ENCODE measurements around the gene FADS1.

The FADS1 gene

DNA sequence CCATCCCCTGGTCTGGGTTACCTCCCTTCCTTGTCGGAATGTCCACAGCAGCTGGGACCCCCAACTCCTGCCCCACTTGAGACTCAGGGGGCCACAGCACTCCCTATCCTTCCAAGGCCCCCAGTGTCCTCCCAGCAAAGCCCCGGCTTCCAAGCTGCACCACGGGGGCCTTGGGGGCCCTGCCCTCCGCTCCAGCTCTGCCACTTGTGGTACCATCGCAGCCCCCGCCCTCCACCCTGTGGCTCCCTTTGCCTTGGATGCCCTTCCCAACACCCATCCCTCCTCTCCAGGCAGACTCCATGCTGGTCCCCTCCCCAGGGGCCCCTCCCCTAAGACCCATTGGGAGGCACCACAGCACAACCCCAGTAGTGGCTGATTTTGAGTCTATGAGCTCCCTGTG, 41.7 kb downstream of the FADS1 start:
- DNase-seq = no peak

DNA sequence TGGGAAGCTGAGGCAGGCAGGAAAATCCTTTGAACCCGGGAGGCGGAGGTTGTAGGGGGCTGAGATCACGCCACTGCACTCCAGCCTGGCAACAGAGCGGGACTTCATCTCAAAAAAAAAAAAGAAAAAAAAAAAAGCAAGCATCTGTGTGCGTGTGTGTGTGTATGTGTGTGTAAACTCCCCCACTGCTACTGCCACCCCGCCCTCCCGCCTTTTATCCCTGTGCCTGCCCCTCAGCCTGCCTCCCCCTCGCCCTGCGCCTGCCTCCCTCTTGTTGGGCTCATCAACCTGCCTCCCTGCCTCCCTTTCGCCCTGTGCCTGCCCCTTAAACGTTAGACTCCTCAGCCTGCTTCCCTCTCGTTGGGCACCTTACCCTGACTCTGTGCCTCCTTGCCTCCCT, 42.4 kb downstream of the FADS1 start:
- DNase-seq = no peak

DNA sequence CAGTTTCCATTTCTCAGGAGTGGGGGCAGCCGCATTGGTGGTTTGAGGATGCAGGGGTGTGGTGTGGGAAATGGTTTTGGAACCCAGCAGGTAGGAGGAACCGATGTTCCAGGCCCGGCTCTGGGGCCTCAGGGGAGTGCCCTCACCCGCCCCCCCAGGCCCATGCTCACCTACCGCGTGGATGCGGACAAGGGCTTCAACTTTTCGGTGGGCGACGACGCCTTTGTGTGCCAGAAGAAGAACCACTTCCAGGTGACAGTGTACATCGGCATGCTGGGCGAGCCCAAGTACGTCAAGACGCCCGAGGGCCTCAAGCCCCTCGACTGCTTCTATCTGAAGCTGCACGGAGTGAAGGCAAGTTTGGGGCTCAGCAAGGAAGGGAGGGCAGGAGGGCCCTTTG, 43.0 kb downstream of the FADS1 start:
- no peak for DNase-seq

DNA sequence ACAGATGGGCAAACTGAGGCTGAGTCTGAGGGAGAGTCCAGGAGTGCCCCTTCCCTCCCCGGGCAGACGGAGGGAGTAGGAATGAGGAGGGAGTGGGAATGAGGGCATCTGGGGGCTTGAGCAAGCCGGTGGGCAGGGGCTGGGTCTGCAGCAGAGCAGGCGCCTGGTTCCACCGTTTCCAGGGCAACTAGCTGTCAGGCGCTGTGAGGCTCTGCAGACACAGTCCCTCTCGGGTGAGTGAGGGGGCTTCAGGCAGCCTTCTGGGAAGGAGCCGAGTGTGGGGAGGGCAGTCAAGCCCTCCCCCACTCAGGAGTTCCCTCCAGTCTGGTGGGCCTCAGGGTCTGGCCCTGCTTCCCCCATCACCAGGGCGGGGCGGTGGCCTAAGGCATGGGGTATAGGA, 43.4 kb downstream of the FADS1 start:
- DNase-seq = no peak

DNA sequence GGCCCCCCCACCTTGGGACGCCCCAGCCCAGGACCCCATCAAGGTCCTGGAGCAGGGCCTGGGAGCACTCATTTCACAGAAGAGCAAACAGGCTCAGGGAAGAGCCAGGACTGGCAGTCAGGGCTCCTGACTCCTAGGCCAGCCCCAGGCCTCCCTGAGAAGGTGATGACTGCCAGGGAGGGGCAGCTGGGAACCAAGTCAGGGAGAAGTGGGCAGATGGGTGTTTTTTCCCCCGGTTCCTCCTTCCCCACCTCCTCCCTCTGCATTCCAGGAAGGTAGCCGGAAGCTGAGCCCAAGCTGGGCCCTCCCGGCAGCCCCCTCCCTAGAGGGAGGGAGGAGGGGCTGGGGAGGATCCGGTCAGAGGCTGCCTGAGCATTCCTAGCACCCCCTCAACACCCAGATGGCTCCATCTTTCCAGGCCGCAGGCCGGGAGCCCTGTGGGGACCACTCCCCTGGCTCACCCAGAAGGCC, 44.8 kb downstream of the FADS1 start:
- no peak for DNase-seq

DNA sequence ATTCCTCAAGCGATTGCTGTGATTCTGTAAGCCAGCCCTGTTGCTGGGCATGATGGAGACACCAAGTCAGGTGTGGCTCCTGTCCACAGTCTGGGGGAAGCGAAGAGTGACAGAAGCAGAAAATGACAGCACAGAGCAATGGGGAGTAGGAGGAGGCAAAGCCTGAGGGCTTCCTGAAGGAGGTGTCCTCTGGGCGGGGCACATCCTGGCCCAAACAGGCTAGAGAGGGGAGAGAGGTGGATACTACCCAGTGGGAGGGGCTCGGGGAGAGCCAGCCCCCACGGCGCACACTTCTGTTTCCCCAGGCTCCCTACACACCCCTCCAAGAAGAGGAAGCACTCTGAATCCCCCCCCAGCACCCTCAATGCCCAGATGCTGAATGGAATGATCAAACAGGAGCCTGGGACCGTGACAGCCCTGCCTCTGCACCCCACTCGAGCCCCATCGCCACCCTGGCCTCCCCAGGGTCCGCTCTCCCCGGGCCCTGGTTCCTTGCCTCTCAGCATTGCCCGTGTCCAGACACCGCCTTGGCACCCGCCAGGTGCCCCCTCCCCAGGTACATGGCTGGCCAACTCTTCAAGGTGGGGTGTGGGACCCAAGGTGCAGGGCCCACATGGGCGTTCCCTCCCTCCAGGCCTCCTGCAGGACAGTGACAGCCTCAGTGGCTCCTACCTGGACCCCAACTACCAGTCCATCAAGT, 45.5 kb downstream of the FADS1 start:
- DNase-seq = no peak

DNA sequence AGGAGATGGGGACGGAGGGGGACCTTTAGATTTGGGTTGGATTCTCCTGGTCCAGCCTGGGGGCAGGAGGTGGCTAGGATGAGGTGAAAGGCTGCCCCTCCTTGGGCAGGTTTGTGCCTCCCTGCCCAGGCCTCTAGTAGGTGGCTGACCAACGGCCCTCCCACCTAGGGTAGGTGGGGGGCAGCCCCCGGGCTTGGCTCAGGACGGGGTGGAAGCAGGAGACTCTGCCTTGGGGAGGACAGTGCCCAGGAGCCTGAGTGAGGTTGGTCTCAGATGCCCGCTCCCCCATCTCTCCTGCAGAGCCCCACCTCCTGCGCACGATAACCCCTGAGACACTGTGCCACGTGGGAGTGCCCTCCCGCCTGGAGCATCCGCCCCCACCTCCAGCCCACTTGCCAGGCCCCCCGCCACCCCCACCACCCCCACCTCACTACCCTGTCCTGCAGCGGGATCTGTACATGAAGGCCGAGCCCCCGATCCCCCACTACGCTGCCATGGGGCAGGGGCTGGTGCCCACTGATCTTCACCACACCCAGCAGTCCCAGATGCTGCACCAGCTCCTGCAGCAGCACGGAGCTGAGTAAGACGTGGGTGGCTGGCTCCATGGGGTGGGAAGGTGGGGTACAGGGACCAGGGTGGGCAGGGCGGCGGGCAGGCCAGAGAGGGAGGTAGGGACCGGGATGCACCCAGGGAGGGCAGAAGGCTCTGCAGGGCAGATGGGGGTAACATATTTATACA, 46.7 kb downstream of the FADS1 start:
- DNase-seq = no peak

DNA sequence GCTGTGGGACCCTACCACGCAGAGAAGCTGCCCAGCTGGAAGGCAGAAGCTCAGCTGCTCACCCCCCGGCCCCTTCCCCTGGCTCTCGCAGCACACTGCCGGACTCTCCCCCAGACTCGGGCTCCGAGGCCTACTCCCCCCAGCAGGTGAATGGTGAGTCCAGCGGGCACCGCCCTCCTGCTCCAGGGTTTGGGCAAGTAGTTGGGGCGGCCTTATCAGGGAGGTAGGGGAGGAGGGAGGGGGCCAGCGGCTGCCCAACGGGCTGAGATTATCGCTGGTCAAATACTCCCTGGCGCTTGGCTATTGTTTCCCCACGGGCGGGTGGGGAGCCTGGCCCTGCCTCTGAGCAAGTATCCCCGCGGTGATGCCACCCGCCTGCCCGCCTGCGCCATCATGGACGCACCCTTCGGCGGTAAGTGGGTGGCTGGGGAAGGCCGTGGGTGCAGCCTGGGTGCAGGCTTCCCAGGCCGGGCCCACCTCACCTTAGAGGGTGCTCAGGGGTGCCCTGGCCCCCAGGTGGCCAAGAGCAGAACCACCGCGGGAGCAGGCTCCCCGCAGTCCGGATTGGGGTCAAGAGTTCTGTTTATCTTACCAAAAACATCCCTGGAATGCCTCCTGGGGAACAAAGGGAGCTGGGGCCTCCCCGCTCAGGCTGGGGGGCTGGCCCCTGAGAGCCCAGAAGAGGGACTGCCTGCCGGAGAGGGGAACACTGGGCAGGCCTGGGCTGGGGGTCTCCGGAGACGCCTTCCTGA, 47.5 kb downstream of the FADS1 start:
- DNase-seq = no peak

DNA sequence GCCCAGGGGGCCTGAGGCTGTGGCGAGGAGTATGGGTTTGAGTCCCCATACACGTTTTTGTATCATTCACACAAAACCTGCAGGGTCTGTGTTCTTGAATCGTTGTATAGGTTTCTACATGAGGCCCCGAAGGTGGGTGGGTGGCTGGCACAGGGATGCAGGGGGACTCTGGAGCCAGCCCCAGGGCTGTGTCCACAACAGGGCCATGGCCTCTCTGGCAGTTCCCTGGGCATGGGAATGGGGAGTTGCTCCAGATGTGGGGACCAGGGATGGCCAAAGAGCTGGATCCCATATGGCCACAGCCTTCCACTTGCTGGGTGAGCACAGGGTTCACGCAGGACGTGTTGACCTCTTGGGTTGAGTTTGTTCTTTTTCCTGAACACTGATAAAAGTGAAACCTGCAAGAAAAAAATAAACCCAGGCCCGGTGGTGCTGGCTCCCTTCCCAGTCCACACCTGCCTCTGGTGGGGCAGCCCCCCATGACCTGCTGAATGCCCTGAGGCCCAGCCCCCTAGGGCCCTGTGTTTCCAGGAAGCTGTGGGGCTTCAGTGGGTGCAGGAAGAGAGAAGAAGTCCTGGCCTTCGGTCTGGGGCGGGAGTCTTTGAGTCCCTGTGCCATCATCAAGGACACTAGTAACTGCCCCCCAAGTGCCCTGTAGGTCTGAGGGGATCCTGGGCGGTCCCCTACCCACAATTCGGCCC, 48.3 kb downstream of the FADS1 start:
- no peak for DNase-seq

DNA sequence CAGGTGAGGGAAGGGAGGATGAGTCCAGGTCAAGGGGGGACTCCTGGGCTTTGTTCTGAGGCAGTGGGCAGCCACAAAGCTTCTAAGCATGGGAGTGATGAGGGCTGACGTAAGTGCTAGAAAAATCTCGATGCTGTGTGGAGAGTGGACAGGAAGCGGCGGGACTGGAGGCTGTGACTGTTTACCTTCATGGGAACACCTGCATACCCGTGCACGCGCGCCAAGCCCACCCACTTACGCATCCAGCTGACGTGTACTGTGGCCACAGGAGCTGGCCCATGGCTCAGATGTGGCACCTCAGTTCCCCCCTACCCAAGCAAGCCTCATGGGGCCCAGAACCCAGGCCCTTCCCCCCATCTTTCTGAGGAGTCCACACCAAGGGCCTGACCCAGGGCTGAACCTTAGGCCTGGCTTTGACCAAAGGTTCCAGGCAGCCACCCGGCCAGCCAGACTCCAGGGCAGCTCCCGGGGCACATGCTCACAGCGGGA, 50.4 kb downstream of the FADS1 start:
- DNase-seq = no peak

DNA sequence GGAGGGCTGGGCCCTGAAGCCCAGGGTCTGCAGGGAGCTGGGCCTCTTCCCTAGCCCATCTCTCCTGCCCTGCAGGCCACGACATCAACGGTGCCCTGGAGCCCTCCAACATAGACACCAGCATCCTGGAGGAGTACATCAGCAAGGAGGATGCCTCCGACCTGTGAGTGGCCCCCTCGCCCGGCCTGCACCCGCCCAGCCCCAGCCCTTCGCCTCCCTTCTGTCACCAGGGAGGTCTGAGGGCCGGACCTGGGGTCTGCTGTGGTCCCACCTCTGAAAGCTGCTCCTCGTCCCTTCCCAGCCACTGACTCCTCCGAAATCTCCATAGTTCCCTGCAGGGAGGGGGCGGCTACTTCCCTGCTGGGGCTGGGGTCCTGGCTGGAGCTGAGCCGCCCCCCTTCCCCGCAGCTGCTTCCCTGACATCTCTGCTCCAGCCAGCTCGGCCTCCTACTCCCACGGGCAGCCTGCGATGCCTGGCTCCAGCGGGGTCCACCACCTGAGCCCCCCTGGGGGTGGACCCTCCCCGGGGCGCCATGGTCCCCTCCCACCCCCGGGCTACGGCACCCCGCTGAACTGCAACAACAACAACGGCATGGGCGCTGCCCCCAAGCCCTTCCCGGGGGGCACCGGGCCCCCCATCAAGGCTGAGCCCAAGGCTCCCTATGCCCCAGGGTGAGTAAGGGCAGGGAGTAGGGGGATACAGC, 51.1 kb downstream of the FADS1 start:
- no peak for DNase-seq

DNA sequence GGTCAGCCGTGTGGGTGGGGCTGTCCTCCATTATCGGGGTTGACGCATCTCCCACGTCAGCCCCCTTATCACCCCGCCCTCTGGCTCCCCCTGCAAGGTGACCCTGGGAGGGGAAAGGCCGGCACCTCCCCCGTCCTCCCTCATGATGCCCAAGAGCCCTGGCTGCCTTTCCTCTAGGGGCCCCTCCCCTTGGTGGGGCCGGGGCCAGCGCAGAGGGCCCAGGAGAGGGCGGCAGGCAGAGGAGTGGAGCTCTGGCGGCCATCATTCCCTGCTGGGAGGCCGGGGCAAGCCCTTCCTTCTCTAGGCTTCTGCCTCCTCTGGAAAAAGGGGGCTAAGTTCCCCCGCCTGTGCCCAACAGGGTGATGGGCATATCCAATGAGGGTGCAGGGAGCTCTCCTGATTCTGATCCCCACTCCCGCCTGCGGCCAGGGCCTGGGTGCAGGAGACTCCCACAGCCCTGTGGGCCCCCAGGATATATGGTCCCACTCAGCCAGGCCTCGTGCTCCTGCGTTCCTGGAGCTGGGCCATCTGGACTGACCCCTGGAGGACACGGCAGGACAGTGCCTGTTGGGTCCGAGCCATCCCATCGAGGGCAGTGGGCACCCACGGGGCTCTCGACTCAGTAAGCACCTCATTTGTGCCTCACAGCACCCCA, 52.1 kb downstream of the FADS1 start:
- DNase-seq = no peak

DNA sequence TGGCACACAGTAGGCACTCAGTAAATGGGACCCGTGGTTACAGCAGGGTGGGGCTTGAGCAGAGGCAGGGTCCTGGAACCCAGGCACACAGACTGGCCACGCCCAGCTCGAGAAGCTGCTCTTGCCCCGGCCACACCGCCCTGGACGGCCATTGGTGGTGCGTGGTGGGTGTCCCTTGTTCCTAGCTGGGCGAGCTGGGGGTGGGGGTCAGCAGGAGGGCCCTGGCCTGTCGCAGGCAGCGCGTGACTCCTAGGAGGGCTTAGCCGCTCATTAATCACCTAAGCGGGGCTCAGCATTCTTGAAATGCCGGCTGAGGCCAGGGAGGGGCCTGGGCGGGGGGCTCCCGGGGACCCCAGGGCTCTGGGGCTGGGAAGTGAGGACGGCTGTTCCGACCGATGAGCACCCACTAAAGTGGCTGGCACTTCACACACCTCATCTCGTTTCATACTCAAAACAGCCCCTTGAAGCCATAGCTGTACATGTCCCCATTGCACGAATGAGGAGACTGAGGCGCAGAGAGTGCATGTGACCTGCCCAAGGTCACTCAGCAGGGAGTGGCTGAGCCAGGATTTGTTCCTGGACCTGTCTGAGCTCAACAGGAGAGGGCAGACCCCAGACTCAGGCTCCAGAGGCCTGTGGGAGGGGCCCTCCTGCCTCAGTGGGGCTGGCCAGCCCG, 52.7 kb downstream of the FADS1 start:
- DNase-seq = no peak

DNA sequence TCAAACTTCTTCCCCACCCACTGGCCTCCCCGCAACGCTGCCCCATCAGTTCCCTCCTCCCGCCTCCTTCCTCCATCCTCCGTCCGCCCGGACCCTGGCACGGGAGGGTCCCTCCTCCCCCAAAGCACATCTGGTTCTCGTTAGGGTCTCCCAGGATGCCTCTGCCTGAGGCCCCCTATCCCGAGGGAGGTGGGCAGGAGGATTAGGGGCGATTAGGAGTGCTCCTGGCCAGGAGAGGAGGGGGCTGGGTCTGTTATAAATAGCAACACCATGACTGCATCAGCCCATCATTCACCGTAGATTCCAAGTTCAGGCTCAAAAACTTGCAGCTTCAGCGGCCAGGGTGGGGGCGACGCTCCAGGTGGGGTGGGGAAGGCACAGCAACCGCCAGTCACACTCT, 54.0 kb downstream of the FADS1 start:
- DNase-seq = no peak

DNA sequence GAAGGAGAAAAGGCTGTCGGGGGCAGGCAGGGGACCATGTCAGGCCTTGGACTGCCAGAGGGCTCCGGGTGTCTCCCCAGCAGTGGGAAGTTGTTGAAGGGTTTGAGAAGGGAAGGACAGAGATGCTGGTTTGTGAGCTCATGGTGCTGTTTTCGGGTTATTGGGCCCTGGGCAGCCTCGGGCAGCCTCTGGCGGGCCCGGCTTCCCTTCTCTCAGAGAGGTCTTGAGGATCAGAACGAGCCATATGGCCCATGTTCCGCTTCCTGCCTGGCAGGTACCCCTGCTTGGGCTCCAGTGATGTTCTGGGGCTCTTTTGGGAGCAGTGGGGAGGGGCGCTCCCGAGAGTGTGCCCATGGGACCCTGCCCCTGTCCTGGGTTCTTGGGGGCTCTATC, 54.6 kb downstream of the FADS1 start:
- DNase-seq = no peak

DNA sequence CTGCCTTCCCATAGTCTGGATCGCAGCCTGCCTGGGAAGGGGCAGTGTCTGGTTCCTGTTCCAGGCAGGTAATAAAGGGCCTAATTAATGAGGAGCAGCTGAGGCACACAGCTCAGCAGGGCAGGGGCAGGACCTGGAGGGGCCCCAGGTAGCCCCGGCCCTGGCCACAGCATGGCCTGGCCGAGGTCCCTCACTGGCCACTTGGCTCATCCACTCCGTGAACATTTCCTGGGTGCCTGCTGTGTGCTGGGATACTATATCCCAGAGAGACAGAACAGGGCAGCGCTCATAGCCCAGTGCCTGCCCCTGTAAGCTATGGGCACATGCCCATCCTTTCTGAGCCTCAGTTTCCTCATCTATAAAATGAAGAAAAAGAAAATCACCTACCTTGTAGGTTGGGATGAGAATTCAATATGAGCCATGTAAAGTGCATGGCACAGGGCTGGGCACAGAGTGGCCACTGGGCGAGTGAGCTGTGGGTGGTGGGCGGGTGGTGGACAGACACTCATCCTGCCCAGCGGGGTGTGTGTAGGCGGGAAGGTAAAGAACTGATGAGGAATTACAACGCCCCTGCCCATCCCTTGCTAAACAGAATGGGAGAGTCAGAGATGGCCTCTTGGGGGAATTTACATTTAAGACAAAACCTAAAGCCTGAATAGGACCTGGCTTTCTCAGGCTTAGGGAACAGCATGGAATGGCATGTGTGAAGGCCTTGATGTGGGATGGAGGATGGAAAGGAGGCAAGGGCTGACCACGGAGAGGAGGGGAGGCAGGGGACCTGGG, 55.2 kb downstream of the FADS1 start:
- DNase-seq = no peak

DNA sequence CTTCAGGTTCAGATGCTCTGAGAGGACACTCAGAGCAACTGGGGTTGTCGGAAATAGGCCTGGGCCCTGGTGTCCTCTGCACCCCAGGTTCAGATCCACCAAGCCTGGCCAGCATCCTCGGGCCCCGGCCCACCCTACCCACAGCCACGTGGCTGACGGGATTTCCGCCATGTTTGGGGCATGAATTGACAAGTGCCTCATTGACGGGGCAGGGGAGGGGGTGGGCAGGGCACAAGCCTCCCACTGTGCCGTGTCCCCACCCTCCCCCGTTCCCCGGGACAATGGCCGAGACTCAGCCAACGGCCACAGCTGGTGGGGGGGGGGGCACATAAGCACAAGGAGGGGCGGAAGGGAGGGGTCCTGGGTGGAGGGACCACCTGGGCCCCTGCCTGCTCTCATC, 55.9 kb downstream of the FADS1 start:
- DNase-seq = no peak

DNA sequence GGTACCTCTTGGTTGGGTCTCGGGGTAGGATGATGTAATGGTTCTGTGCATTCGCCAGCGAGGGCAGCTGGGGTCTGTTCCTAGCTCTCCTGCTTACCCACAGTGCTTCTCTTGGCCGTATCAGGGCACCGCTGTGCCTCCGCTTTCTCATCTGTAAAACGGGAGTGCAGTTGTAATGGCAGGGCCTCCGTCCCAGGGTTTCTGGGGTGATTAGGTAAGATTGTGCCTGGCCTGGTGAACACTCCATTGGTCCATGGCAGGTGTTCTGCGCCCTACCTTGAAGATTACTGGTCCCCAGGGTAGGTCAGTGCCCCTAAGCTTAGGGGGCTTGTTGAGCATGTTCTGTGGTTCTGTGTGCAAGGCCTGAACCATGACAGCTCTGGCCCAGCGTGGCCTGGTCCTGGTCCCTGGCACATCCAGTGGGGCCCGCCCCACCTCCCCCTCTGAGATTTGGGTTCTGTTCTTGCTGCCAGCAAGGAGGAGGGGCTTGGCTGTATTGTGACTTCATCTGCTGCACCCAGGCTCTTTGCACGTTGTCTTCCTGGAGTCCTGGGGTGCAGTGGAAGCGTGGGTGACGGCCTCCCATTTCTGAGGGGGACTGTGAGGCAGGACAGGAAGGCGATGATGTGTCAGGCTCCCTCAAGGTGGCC, 59.5 kb downstream of the FADS1 start:
- no peak for DNase-seq

DNA sequence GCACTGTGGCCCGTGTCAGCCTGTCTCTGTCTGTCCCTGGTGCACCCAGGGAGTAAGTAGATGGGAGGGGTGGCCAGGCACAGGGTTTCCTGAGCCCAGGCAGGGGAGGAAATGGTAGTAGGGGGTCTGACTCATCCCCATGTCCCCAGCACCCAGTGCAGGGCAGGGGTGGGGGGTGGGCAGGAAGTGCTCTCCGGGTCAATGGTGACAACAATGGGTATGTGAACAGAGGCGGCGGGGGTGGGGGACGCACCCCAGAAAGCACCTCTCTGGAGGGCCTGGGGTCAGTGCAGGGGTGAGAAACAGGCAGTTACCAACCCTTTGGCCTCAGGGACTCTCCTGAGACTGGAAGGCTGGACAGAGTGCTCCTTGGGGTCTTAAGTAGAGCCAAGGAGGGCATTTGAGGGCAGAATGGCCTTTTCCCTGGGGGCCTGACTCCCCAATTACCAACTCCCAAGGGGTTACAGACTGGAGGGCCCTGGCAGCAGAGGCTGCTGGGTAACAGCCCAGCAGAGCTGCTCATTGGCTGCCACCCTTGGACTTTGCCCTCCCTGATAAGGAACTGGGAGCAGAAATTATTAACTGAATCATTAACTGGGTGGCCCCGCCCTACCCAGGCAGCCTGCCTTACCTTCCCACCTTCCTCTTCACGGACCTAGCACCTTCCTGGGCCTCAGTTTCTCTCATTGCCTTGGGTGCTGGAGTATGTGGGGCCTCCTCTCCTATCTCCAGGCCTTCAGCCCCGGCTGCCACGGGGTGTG, 60.2 kb downstream of the FADS1 start:
- no peak for DNase-seq

Data from T1000 (cell line).